Cerebellar nuclear complex (tissue), 1 donor: Measurements from ENCODE around the gene FBN3.

ENCODE experiments used
- DNase-seq, 2 experiments: peaks; one replicate each; lab custom pipeline; 2025; lab: John Stamatoyannopoulos, UW

The FBN3 gene

GRCh38 chr19:8148410-8149260 lies 757 bp downstream of the FBN3 start:
- no peak for DNase-seq

GRCh38 chr19:8148088-8148409 lies 1.3 kb downstream of the FBN3 start:
- DNase-seq: no peak

GRCh38 chr19:8147582-8147978 lies 1.8 kb downstream of the FBN3 start:
- DNase-seq: no peak

- DNase-seq: no peak
These were observed 2.4 kb downstream of the FBN3 start for GRCh38 chr19:8146877-8147581.

- no peak for DNase-seq
These were observed 5.0 kb downstream of the FBN3 start for GRCh38 chr19:8144273-8144995.

- DNase-seq: no peak
These were observed 6.4 kb downstream of the FBN3 start for GRCh38 chr19:8143041-8143440.

DNA sequence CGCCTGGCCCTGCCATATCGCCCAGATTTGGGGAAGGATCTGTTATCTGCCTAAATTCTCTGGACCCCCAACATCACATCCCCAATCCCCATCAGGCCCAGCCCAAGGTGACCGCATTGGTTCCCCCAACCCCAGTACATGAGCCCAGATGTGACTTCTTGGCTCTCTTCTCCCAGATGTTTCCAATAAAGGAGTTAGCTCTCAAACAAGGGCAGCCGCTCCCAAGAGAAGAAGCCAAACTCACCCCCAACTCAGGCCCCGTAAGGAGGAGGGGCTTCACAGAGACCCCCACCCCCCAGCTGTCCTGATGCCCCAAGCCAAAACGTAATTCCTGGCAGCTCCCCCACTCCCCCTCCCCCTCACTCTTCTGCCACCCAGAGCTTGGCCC lies 6.9 kb downstream of the FBN3 start:
- no peak for DNase-seq

- DNase-seq: no peak
These were observed 7.5 kb downstream of the FBN3 start for GRCh38 chr19:8141726-8142512.

DNA sequence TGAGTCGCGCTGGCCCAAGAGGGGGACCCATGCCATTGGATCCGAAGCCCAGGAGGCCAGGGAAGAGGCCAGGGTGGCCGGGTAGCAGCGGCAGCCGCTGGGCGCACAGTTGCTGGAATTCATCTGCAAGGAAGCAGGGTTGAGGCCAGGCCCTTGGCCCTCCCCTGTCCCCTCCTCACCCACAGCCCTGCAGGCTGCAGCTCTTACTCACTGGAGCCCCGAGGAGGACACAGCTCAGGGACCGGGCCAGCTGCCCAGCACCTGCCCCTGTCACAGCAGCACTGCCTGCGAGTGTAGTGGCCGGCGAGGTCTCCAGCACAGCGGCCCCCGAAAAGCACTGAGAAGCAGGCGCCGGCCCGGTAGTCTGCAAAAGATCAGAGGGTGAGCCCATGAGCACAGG lies 11.2 kb downstream of the FBN3 start:
- no peak for DNase-seq

DNA sequence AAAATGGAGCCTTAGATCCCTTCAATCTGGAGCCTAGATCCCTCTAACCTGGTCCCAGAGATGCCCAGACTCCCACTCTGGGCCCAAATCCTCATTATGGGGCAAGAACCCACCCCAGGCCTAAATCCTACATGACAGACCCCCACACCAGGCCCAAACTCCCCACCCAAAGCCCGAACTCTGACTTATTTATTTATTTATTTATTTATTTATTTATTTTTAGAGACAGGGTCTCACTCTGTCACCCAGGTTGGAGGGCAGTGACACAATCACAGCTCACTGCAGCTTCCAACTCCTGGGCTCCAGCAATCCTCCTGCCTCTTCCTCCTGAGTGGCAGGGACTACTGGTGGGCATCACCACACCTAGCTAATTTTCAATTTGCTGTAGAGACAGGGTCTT lies 12.0 kb downstream of the FBN3 start:
- no peak for DNase-seq

DNA sequence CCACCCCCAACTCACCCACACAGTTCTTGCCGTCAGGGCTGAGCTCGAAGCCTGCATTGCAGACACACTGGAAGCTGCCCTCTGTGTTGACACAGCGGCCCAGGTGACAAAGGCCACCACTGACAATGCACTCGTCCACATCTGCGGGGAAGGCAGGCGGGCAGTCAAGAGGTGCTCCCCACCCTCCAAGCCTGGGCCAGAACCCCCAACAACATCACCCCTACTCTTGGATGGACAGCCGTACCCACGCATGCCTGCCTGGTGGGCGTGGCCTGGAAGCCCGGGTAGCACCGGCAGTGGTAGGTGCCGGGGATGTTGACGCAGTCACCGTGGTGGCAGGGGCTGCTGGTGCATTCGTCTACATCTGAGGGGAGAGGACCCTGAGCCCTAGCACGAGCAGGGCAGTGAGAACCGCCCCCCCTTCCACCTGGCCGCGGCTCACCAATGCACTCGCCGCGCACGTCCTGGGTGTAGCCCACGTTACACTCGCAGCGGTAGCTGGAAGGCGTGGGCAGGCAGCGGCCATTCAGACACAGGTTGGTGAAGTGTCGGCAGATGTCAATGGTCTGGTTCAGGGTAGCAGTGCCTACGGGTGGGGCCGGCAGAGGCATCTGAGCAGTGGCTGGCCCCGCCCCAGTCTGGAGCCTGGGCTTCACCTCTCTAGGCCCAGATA lies 13.3 kb downstream of the FBN3 start:
- no peak for DNase-seq

DNA sequence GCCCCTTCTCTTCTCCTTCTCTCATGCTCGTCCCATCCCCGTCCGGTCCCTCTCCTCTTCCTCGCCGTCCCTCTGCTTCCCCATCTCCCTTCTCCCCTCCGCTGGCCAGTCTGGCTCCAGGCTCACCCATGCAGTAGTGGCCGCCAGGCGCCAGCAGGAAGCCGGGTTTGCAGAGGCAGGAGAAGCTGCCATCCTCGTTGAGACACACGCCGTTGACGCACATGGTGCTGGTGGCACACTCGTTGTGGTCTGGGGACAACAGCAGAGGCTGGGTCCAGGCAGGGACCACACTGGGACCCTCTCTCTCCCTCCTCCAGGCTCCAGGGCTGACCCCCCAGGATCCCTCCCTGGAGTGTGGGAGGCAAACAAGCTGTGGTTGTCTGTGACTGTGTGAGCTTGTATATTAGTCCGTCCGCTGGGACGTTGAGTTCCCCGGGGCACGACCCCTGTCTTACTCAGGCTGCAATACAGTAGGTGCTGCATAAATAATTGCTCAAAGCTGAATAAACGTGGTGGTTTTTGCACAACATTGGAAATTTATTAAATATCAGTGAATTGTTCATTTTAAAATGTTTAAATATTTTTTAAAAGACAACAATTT lies 16.4 kb downstream of the FBN3 start:
- DNase-seq: no peak

DNA sequence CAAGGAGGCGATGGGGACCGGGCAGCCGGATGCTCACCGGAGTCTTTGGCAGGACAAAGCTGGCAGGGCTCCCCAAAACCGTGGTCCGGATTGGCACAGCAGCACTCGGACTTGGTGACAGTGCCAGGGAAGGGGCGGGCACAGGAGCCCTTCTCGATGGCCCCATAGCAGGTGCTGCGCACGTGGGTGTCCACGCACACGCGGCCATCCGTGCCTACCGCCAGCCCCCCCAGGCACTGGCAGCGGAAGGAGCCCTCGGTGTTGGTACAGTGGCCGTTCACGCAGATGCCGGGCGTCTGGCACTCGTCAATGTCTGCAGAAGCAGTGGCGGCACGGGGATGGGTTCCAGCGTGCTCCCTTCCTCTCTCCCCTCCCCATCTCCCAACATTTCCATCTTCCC lies 17.9 kb downstream of the FBN3 start:
- no peak for DNase-seq

- DNase-seq: no peak
These were observed 20.3 kb downstream of the FBN3 start for GRCh38 chr19:8129061-8129618.

DNA sequence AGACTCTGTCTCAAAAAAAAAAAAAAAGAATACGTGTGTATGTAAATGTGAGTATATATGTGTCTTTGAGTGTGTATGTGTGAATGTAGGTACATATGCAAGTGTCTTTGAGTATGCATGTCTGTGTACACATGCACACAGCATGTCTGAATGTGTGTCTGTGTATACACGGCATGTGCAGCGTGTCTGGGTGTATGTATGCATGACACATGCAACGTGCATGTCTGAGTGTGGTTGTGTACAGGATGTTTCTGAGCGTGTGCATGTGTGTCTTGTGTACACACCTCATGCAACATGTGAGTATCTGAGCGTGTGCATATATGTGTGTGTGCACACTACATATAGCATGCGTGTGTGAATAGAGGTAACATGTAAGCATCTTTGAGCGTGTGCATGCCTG lies 20.8 kb downstream of the FBN3 start:
- DNase-seq: no peak

DNA sequence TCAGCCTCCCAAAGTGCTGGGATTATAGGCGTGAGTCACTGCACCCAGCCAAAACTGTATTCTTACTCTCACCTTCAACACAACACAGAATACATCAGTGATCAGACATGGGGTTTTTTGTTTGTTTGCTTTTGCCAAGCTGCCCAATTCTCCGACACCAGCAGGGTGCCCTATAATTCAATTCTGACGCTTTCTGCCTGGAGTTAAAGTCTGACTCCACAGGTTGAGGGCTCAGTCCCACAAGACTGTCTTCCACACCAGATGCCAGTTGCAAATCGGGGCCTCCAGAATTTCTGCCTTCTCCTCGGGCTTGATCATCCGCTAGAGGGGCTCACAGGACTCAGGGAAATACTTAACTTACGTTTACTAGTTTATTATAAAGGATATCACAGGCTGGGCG lies 22.1 kb downstream of the FBN3 start:
- DNase-seq: no peak

DNA sequence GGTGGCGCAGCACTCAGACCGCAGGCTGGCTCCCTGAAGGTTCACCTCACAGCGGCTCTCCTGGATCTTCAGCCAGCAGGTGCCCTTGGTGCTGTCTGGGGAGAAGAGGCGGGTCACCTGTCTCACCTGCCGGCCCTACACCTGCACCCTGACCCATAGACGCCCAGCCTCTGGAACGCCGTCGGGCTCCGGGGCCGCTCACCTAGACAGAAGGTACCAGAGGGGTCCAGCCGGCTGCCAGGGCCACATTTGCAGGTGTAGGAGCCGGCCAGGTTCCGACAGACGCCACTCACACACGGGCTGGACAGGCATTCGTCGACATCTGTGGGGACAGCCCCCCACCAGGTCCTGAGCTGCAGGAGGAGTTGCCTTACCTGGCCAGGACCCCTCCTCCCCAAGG lies 22.9 kb downstream of the FBN3 start:
- DNase-seq: no peak

DNA sequence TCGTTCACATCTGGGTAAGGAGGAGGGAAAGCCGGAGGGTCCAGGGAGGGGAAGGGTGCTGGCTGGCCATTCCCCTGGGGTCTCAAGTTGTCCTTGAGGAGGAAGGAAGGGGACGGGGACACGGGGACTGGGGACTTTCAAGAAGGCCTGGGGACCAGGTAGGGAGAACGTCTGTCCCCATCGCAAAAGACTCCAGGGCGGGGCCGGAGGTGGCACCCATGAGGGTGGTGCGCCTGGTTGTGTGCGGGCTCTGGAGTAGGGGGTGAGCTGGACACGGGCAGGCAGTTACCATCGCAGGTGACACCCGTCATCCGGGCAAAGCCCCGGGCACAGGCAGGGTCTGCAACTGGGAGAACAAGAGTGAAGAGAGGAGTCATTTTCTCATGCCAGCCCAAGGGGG lies 23.4 kb downstream of the FBN3 start:
- DNase-seq: no peak

DNA sequence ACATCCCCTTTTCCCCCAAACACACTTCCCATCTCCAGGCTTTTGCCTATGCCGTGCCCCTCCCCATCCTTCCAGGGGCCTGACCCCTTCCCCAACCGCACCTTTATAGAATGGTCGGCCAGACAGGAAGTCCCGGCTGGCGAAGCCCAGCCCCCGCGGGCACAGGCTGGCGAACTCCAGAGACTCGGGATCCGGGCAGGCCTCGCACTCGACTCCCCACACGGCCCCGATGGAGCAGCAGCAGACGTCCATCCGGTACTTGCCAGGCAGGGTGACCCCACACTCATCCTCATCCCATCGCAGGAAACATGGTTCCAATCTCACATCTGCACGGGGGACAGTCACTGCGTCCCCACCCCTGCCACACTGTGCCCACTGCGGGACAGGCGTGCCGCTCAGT lies 25.7 kb downstream of the FBN3 start:
- DNase-seq: no peak

GRCh38 chr19:8120636-8121480 lies 28.5 kb downstream of the FBN3 start:
- DNase-seq: no peak
